Measurements from ENCODE around the gene ATP1B3.

DNA sequence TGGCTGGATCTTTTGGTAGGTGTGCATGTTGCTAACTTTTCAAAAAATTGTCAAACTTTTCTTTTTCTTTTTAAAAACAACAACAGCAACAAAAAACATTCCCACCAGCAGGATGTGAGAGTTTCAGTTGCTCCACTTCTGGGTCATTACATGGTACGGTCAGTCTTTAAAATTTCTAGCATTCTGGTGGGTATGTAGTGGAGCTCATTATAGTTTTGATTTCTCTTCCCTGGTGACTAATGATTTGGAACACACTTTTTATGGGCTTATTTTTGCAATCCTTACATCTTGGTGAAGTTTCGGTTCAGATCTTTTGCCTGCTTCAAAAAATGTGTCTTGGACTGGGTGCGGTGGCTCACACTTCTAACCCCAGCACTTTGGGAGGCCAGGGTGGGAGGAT lies 19.3 kb downstream of the ATP1B3 start:
- TF ChIP-seq, protein P1, sequence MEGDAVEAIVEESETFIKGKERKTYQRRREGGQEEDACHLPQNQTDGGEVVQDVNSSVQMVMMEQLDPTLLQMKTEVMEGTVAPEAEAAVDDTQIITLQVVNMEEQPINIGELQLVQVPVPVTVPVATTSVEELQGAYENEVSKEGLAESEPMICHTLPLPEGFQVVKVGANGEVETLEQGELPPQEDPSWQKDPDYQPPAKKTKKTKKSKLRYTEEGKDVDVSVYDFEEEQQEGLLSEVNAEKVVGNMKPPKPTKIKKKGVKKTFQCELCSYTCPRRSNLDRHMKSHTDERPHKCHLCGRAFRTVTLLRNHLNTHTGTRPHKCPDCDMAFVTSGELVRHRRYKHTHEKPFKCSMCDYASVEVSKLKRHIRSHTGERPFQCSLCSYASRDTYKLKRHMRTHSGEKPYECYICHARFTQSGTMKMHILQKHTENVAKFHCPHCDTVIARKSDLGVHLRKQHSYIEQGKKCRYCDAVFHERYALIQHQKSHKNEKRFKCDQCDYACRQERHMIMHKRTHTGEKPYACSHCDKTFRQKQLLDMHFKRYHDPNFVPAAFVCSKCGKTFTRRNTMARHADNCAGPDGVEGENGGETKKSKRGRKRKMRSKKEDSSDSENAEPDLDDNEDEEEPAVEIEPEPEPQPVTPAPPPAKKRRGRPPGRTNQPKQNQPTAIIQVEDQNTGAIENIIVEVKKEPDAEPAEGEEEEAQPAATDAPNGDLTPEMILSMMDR (IDR thresholded peaks at IDR 0.05; ENCODE audit: insufficient read depth, low read depth, low read length) = no peak
- no peak for TF ChIP-seq EZH2 (IDR thresholded peaks at IDR 0.05; ENCODE audit: insufficient read depth, low read length)
